ENCODE data around the gene TMEM101. TPM values are rescaled to one million over a fixed set of nuclear protein-coding genes. Genes with fewer than 3 reads are reported as not detected.

TMEM101 gene
- total RNA-seq, 1 experiment from 2014 or later: 32.1 TPM

DNA sequence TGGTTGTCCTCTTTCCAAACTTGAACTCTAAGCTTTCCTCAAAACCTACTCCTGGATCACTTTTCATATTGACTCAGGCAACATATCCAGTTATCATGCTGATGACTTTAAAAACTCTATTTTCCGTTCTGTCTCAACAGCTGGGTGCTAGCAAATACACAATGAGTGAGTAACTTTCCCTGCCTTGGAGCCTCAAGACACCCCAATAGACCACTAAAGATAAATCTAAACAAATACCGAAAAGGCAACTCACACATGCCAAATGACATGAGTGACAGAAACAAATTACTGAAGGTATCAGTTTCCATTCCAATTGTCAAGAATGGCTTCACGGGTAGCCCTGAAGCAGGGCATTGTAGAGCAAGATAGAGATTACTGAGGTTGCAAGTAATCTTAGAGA, 15.7 kb upstream of the TMEM101 start:
- H3K9me3 Mint-ChIP-seq: no peaks in the 10 kb centered on the region
- DNase-seq (ENCODE audit: low spot score) (no peak), ATAC-seq (no peak)
- H3K27ac Mint-ChIP-seq: peak overlapping the region; percentile 16; the same call in 1 of the 2 replicates
- no peaks in the 10 kb centered on the region for H3K4me1 Mint-ChIP-seq
- ChIA-PET CTCF (interaction anchor here (1.4 to 1.8 kb wide), 2 partner anchors 11 to 138 kb away, joined by 3 to 9 read pairs; no protein-coding TSS in a partner anchor), POLR2A (no interaction called here)
- no peak overlapping the region for H3K4me3 Mint-ChIP-seq
- peaks cover 40% of the 10 kb centered on the region for H3K36me3 Mint-ChIP-seq
- H3K27me3 Mint-ChIP-seq (ENCODE audit: low read depth): no peaks in the 10 kb centered on the region
- TF ChIP-seq, protein P1, sequence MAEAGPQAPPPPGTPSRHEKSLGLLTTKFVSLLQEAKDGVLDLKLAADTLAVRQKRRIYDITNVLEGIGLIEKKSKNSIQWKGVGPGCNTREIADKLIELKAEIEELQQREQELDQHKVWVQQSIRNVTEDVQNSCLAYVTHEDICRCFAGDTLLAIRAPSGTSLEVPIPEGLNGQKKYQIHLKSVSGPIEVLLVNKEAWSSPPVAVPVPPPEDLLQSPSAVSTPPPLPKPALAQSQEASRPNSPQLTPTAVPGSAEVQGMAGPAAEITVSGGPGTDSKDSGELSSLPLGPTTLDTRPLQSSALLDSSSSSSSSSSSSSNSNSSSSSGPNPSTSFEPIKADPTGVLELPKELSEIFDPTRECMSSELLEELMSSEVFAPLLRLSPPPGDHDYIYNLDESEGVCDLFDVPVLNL (CRISPR knock-in tag; IDR thresholded peaks at IDR 0.05; ENCODE audit: borderline replicate concordance, low read depth): no peak
- TF ChIP-seq PRRX2 (CRISPR knock-in tag; IDR thresholded peaks at IDR 0.05) (no peak), ZNF263 (CRISPR knock-in tag; IDR thresholded peaks at IDR 0.05; ENCODE audit: low read depth) (no peak), IRF1 (CRISPR knock-in tag; IDR thresholded peaks at IDR 0.05) (no peak), E2F5 (CRISPR knock-in tag; IDR thresholded peaks at IDR 0.05) (no peak), CBFB (CRISPR knock-in tag; IDR thresholded peaks at IDR 0.05; ENCODE audit: low read depth) (no peak), NFE2L1 (CRISPR knock-in tag; IDR thresholded peaks at IDR 0.05) (no peak), FOXJ3 (CRISPR knock-in tag; IDR thresholded peaks at IDR 0.05; ENCODE audit: borderline replicate concordance) (no peak), ATF2 (CRISPR knock-in tag; IDR thresholded peaks at IDR 0.05; ENCODE audit: borderline replicate concordance, low read depth) (no peak)
- TF ChIP-seq, protein P2, sequence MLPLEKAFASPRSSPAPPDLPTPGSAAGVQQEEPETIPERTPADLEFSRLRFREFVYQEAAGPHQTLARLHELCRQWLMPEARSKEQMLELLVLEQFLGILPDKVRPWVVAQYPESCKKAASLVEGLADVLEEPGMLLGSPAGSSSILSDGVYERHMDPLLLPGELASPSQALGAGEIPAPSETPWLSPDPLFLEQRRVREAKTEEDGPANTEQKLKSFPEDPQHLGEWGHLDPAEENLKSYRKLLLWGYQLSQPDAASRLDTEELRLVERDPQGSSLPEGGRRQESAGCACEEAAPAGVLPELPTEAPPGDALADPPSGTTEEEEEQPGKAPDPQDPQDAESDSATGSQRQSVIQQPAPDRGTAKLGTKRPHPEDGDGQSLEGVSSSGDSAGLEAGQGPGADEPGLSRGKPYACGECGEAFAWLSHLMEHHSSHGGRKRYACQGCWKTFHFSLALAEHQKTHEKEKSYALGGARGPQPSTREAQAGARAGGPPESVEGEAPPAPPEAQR (CRISPR knock-in tag; IDR thresholded peaks at IDR 0.05): no peak
- TF ChIP-seq, protein P3, sequence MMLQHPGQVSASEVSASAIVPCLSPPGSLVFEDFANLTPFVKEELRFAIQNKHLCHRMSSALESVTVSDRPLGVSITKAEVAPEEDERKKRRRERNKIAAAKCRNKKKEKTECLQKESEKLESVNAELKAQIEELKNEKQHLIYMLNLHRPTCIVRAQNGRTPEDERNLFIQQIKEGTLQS (CRISPR knock-in tag; conservative IDR thresholded peaks at IDR 0.05): no peak
- TF ChIP-seq, protein P4, sequence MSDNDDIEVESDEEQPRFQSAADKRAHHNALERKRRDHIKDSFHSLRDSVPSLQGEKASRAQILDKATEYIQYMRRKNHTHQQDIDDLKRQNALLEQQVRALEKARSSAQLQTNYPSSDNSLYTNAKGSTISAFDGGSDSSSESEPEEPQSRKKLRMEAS (CRISPR knock-in tag; IDR thresholded peaks at IDR 0.05): no peak

- Mint-ChIP-seq H3K27me3 (ENCODE audit: low read depth) (no peaks in the 10 kb centered on the region), H3K9me3 (no peaks in the 10 kb centered on the region), H3K4me3 (no peak overlapping the region), H3K4me1 (no peaks in the 10 kb centered on the region), H3K27ac (peak overlapping the region; percentile 30; the same call in 1 of the 2 replicates), H3K36me3 (peaks cover 40% of the 10 kb centered on the region)
- DNase-seq (ENCODE audit: low spot score) (no peak), ATAC-seq (no peak)
- TF ChIP-seq ZNF425 (CRISPR knock-in tag; conservative IDR thresholded peaks at IDR 0.05): no peak
- TF ChIP-seq FOXJ3 (CRISPR knock-in tag; IDR thresholded peaks at IDR 0.05; ENCODE audit: borderline replicate concordance): no peak
- TF ChIP-seq SMAD3 (CRISPR knock-in tag; IDR thresholded peaks at IDR 0.05; ENCODE audit: borderline replicate concordance): no peak
- TF ChIP-seq NFATC4 (CRISPR knock-in tag; IDR thresholded peaks at IDR 0.05): no peak
- ChIA-PET CTCF (interaction anchor here (1.4 to 1.8 kb wide), 2 partner anchors 12 to 138 kb away, joined by 3 to 9 read pairs; no protein-coding TSS in a partner anchor), POLR2A (interaction anchor here (0.9 kb wide), 1 partner anchor 24 kb away, joined by 3 read pairs; no protein-coding TSS in a partner anchor)
These were observed 15.0 kb upstream of the TMEM101 start for GRCh38 chr17:44029736-44030135.

Data from WTC11 (cell line).